Liver (tissue), 9 donors: ENCODE data around the gene JAG1. TPM values are rescaled to one million over a fixed set of nuclear protein-coding genes. Genes with fewer than 3 reads are reported as not detected.

Source experiments
- DNase-seq: peaks from one replicate; pipeline ENCODE4 v3.0.0-alpha.2; 2017; ENCODE audit warnings: low spot score
- H3K27ac ChIP-seq, 2 donors: one replicate each; pipeline ENCODE4 v1.7.0; 2013; ENCODE audit warnings: inconsistent platforms in 2 of 2, low read length in 2 of 2, control low read depth in 1 of 2, low read depth in 1 of 2, mild to moderate bottlenecking in 1 of 2
- H3K27me3 ChIP-seq, 4 donors: one replicate each; pipeline versions ENCODE4 v1.6.1 to v1.7.0; 2013; ENCODE audit warnings: low read length in 3 of 4, inconsistent platforms in 1 of 4, mild to moderate bottlenecking in 1 of 4, moderate library complexity in 1 of 4; ENCODE audit not compliant: control insufficient read depth in 4 of 4, insufficient read depth in 4 of 4
- H3K36me3 ChIP-seq, 4 donors: one replicate each; pipeline versions ENCODE4 v1.6.1 to v1.7.0; 2013; ENCODE audit warnings: low read length in 3 of 4, mild to moderate bottlenecking in 3 of 4, low read depth in 1 of 4, moderate library complexity in 1 of 4; ENCODE audit not compliant: control insufficient read depth in 4 of 4, insufficient read depth in 3 of 4
- H3K4me1 ChIP-seq, 4 donors: one replicate each; pipeline versions ENCODE4 v1.6.1 to v1.7.0; 2013; ENCODE audit warnings: low read length in 3 of 4, mild to moderate bottlenecking in 3 of 4, moderate library complexity in 1 of 4; ENCODE audit not compliant: control insufficient read depth in 4 of 4, insufficient read depth in 4 of 4
- H3K4me3 ChIP-seq, 3 donors: one replicate each; pipeline versions ENCODE4 v1.6.1 to v1.7.0; 2013; ENCODE audit warnings: low read length in 3 of 3, control low read depth in 1 of 3, low read depth in 1 of 3, mild to moderate bottlenecking in 1 of 3
- H3K9ac ChIP-seq, 2 donors: one replicate each; pipeline ENCODE4 v1.7.0; 2013; ENCODE audit warnings: low read length in 2 of 2, mild to moderate bottlenecking in 2 of 2, moderate library complexity in 2 of 2, control low read depth in 1 of 2, low read depth in 1 of 2
- H3K9me3 ChIP-seq, 4 donors: one replicate each; pipeline versions ENCODE4 v1.6.1 to v1.7.0; 2013; ENCODE audit warnings: low read length in 3 of 4; ENCODE audit not compliant: control insufficient read depth in 4 of 4
- EGR1 ChIP-seq, 2 donors: IDR thresholded peaks; 2 replicates each; pipeline ENCODE4 v1.6.1; 2016 to 2018; ENCODE audit warnings: antibody characterized with exemption in 2 of 2, low read depth in 2 of 2
- FOXA2 ChIP-seq: IDR thresholded peaks from 2 replicates; pipeline ENCODE4 v1.6.1; 2016; ENCODE audit warnings: antibody characterized with exemption
- GABPA ChIP-seq, 2 donors: IDR thresholded peaks in 1 of 2; conservative IDR thresholded peaks in 1 of 2; 2 replicates each; pipeline ENCODE4 v1.6.1; 2016; ENCODE audit warnings: antibody characterized with exemption in 2 of 2, mild to moderate bottlenecking in 1 of 2, moderate library complexity in 1 of 2
- HNF4A ChIP-seq, 2 donors: conservative IDR thresholded peaks; 2 replicates each; pipeline ENCODE4 v1.6.1; 2016; ENCODE audit warnings: antibody characterized with exemption in 2 of 2, mild to moderate bottlenecking in 2 of 2
- HNF4G ChIP-seq: IDR thresholded peaks from 2 replicates; pipeline ENCODE4 v1.6.1; 2016; ENCODE audit warnings: antibody characterized with exemption
- JUND ChIP-seq, 2 donors: IDR thresholded peaks; 2 replicates each; pipeline ENCODE4 v1.6.1; 2016; ENCODE audit warnings: antibody characterized with exemption in 2 of 2
- MAX ChIP-seq: IDR thresholded peaks from 2 replicates; pipeline ENCODE4 v1.6.1; 2016; ENCODE audit warnings: antibody characterized with exemption
- NR2F2 ChIP-seq: IDR thresholded peaks from 2 replicates; pipeline ENCODE4 v1.6.1; 2016; ENCODE audit warnings: antibody characterized with exemption
- RAD21 ChIP-seq, 2 donors: IDR thresholded peaks; 2 replicates each; pipeline ENCODE4 v1.6.1; 2016; ENCODE audit warnings: antibody characterized with exemption in 2 of 2, mild to moderate bottlenecking in 2 of 2
- REST ChIP-seq: IDR thresholded peaks from 2 replicates; pipeline ENCODE4 v1.6.1; 2016; ENCODE audit warnings: antibody characterized with exemption, mild to moderate bottlenecking
- RXRA ChIP-seq, 2 donors: IDR thresholded peaks; 2 replicates each; pipeline ENCODE4 v1.6.1; 2017 to 2018; ENCODE audit warnings: antibody characterized with exemption in 2 of 2, mild to moderate bottlenecking in 1 of 2
- TAF1 ChIP-seq: conservative IDR thresholded peaks from 2 replicates; pipeline ENCODE4 v1.6.1; 2016; ENCODE audit warnings: antibody characterized with exemption, mild to moderate bottlenecking
- YY1 ChIP-seq: IDR thresholded peaks from 2 replicates; pipeline ENCODE4 v1.6.1; 2016; ENCODE audit warnings: antibody characterized with exemption, mild to moderate bottlenecking
- ZBTB33 ChIP-seq: IDR thresholded peaks from 2 replicates; pipeline ENCODE4 v1.6.1; 2016; ENCODE audit warnings: antibody characterized with exemption
- WGBS: extraction: QIAGEN DNeasy Blood & Tissue Kit; methylation state at CpG from one replicate; pipeline ENCODE4 v1.1.7; 2013; 5-methylcytosine and 5-hydroxymethylcytosine counted together
- polyA plus RNA-seq, 2 donors: library from polyadenylated mRNA; stranded (reverse) in 1 of 2; unstranded in 1 of 2; fragments of 200-250 nt in 1 of 2; fragments of >200 nt in 1 of 2; fragmentation: Nextera tagmentation in 1 of 2; extraction: Ambion mirVana in 1 of 2; gene quantifications; one replicate each; pipeline versions ENCODE4 v1.2.1 to v1.2.3, GENCODE V29; 2013 to 2015
- total RNA-seq, 2 donors: library from RNA; depleted of rRNA; stranded (reverse); fragments of >200 nt; gene quantifications; one replicate each; pipeline ENCODE4 v1.2.3, GENCODE V29; 2014
- donor health status: healthy.
- donor health status: healthy.
- donor health status: healthy.
- donor health status: healthy.
- donor health status: healthy.

Gene JAG1
- total and polyA plus RNA-seq, 4 donors: 1.8 to 16.6 (median 4.6) TPM

- Histone ChIP-seq H3K4me1 (peaks cover 0 to 2% (median 0%) of the 10 kb centered on the region in 4 donors), H3K9me3 (no peaks in the 10 kb centered on the region), H3K4me3 (no peak overlapping the region), H3K27me3 (no peaks in the 10 kb centered on the region), H3K9ac (no peak overlapping the region), H3K36me3 (peaks cover 0 to 7% (median 2%) of the 10 kb centered on the region in 4 donors), H3K27ac (no peak overlapping the region)
- no peak for TF ChIP-seq NR2F2
- TF ChIP-seq EGR1 (IDR thresholded peaks at IDR 0.05; ENCODE audit: low read depth in 2 of 2): no peak
- TF ChIP-seq HNF4G: no peak
- 97% methylated on average over 1 of the region's 1 CpG for WGBS
- no peak for DNase-seq
Observed at GRCh38 chr20:10657453-10657852, 16.3 kb downstream of the JAG1 start.

GRCh38 chr20:10655720-10656669 lies 17.8 kb downstream of the JAG1 start:
- peaks cover 0 to 2% (median 0%) of the 10 kb centered on the region in 4 donors for H3K4me1 ChIP-seq

GRCh38 chr20:10654630-10655029 lies 19.2 kb downstream of the JAG1 start:
- Histone ChIP-seq H3K9ac (no peak overlapping the region), H3K36me3 (peaks cover 0 to 11% (median 5%) of the 10 kb centered on the region in 4 donors), H3K9me3 (no peaks in the 10 kb centered on the region), H3K27ac (no peak overlapping the region), H3K27me3 (no peaks in the 10 kb centered on the region), H3K4me1 (peaks cover 0 to 2% (median 0%) of the 10 kb centered on the region in 4 donors), H3K4me3 (no peak overlapping the region)
- DNase-seq: no peak
- WGBS: 70% methylated on average over 7 of the region's 7 CpGs
- TF ChIP-seq NR2F2: no peak
- TF ChIP-seq TAF1: no peak
- no peak for TF ChIP-seq MAX
- TF ChIP-seq ZBTB33: no peak
- TF ChIP-seq JUND (IDR thresholded peaks at IDR 0.05): no peak
- no peak for TF ChIP-seq RAD21 (IDR thresholded peaks at IDR 0.05)
- TF ChIP-seq YY1: no peak
- TF ChIP-seq HNF4A (conservative IDR thresholded peaks at IDR 0.05): no peak
- no peak for TF ChIP-seq FOXA2
- no peak for TF ChIP-seq RXRA (IDR thresholded peaks at IDR 0.05)
- TF ChIP-seq HNF4G: no peak
- no peak for TF ChIP-seq GABPA (IDR thresholded peaks at IDR 0.05 in 1 of 2, conservative IDR thresholded peaks at IDR 0.05 in 1 of 2)
- TF ChIP-seq REST: no peak

More at GRCh38 chr20:10655720-10656669, 17.8 kb downstream of the JAG1 start:
- Histone ChIP-seq H3K36me3 (peaks cover 0 to 7% (median 4%) of the 10 kb centered on the region in 4 donors), H3K27me3 (no peaks in the 10 kb centered on the region), H3K4me3 (no peak overlapping the region), H3K9me3 (no peaks in the 10 kb centered on the region), H3K27ac (no peak overlapping the region), H3K9ac (no peak overlapping the region)
- WGBS: 85% methylated on average over 15 of the region's 15 CpGs
- DNase-seq: no peak
- no peak for TF ChIP-seq YY1
- no peak for TF ChIP-seq GABPA (IDR thresholded peaks at IDR 0.05 in 1 of 2, conservative IDR thresholded peaks at IDR 0.05 in 1 of 2)
- no peak for TF ChIP-seq RAD21 (IDR thresholded peaks at IDR 0.05)
